ENCODE results near the gene SLC38A9.

DNA sequence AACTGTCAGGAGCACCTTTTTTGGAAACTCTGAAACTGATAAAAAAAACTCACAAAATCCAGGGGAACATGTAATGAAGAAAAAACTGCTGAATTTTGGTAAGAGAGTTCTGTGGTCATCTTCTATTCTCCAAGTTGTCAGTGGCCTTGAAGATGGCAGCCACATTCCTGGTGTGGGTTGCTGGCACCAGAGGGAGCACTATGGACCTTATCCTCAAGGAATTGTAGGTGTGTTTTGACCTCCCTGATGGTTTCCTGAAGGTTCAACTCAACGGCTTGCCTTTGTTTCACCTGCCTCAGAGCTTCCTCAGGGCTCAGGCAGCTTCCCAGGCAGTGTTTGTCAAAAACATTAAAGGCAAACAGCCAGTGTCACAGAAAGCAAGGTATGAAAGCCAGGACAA, 2.2 kb upstream of the SLC38A9 start:
- TF ChIP-seq, protein P1, sequence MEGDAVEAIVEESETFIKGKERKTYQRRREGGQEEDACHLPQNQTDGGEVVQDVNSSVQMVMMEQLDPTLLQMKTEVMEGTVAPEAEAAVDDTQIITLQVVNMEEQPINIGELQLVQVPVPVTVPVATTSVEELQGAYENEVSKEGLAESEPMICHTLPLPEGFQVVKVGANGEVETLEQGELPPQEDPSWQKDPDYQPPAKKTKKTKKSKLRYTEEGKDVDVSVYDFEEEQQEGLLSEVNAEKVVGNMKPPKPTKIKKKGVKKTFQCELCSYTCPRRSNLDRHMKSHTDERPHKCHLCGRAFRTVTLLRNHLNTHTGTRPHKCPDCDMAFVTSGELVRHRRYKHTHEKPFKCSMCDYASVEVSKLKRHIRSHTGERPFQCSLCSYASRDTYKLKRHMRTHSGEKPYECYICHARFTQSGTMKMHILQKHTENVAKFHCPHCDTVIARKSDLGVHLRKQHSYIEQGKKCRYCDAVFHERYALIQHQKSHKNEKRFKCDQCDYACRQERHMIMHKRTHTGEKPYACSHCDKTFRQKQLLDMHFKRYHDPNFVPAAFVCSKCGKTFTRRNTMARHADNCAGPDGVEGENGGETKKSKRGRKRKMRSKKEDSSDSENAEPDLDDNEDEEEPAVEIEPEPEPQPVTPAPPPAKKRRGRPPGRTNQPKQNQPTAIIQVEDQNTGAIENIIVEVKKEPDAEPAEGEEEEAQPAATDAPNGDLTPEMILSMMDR (optimal IDR thresholded peaks at IDR 0.05 in 1 of 3, IDR thresholded peaks at IDR 0.05 in 1 of 3, conservative IDR thresholded peaks at IDR 0.05 in 1 of 3; ENCODE audit: extremely low read depth in 1 of 3, insufficient read depth in 2 of 3, low read length in 3 of 3) = peak in 2 of 3 experiments; percentile 6 to 55
- no peak for TF ChIP-seq EZH2 (IDR thresholded peaks at IDR 0.05; ENCODE audit: low read length)

All from keratinocyte (primary cell).